Measurements from ENCODE around the gene L2HGDH. TPM values are rescaled to one million over a fixed set of nuclear protein-coding genes. Genes with fewer than 3 reads are reported as not detected.

L2HGDH gene
- 7.6 TPM for total RNA-seq (ENCODE audit: unreplicated experiment)
- long read RNA-seq, full-length matches to known transcripts = 2 of 4 reads
- long read RNA-seq, partial matches to known transcripts = 0 of 4 reads
- long read RNA-seq, other reads (novel, unspliced or antisense) = 2 of 4 reads

DNA sequence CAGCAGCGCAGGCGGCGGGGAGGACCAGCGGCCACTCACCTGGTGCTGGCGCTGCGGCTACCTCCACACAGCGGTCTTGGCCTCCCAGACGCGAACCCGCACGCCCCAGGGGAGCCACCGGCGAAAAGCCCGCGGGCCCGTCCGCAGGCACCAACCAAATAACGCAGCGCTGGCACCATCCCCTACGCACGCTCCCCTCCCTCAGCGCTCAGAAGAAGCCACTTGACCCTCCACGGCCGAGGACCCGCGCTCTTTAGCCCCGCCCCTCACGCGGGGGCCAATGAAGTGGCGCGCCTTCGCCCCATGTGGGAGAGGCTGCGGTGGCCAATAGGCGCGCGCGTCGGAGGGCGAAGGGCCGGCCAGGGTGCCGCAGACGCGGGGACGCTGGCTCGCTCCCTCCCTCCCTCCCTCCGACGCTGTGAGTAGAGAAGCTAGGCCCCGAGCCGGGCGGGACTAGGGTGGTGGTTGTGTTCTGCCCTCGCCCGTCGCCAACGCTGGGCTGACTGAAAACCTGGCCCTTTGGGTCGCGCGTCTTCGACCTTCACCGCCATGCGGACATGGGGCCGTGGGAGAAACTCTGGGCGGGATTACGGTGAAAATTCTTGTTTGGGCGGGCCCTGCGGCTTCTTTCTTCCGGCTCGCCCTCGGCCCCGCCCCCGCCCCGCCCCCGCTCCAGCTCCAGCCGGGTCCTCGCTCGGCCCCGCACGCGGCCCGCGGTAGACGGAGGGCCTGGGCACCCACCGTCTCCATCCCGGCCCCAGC, at the start of gene L2HGDH, which contains the start of gene DMAC2L:
L2HGDH (minus strand) TSS at position 258 of the 762 bp plus-strand sequence; CDS start at position 179, 79 bp downstream.
DMAC2L (plus strand) TSS at position 353 of the 762 bp plus-strand sequence. CDS start 9,164 bp downstream, outside the sequence.
- peak; percentile 93 for DNase-seq (ENCODE audit: low spot score)
- Mint-ChIP-seq H3K9me3 (ENCODE audit: unreplicated experiment) (no peaks in the 10 kb centered on the region), H3K27ac (ENCODE audit: unreplicated experiment) (peak within 1 kb of the TSS; percentile 93), H3K36me3 (ENCODE audit: low read depth, unreplicated experiment) (peaks cover 9% of the 10 kb centered on the region), H3K4me1 (ENCODE audit: unreplicated experiment) (peaks cover 17% of the 10 kb centered on the region), H3K27me3 (ENCODE audit: unreplicated experiment) (peaks cover 8% of the 10 kb centered on the region), H3K4me3 (ENCODE audit: unreplicated experiment) (peak within 1 kb of the TSS; percentile 93)
- TF ChIP-seq, protein P1, sequence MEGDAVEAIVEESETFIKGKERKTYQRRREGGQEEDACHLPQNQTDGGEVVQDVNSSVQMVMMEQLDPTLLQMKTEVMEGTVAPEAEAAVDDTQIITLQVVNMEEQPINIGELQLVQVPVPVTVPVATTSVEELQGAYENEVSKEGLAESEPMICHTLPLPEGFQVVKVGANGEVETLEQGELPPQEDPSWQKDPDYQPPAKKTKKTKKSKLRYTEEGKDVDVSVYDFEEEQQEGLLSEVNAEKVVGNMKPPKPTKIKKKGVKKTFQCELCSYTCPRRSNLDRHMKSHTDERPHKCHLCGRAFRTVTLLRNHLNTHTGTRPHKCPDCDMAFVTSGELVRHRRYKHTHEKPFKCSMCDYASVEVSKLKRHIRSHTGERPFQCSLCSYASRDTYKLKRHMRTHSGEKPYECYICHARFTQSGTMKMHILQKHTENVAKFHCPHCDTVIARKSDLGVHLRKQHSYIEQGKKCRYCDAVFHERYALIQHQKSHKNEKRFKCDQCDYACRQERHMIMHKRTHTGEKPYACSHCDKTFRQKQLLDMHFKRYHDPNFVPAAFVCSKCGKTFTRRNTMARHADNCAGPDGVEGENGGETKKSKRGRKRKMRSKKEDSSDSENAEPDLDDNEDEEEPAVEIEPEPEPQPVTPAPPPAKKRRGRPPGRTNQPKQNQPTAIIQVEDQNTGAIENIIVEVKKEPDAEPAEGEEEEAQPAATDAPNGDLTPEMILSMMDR (IDR thresholded peaks at IDR 0.05; ENCODE audit: unreplicated experiment) = peak; percentile 26

DNA sequence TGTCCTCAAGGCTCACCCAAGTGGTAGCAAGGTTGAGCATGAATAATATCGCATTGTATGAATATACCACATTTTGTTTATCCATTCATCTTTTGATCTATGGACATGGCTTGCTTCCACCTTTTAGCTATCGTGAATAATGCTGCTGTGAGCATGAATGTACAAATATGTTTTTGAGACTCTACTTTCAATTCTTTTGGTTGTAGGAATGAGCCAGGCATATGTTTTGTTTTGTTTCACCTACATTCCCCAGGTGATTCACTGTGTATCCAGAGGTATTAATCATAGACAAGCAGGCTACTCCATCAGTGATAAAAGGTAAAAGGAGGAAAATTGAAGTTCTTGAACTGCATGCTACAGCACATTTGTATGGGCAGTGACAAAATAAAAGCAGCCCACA, 48.8 kb upstream of the L2HGDH start:
- Mint-ChIP-seq H3K4me1 (ENCODE audit: unreplicated experiment) (peaks cover 15% of the 10 kb centered on the region), H3K36me3 (ENCODE audit: low read depth, unreplicated experiment) (peaks cover 14% of the 10 kb centered on the region), H3K9me3 (ENCODE audit: unreplicated experiment) (no peaks in the 10 kb centered on the region), H3K4me3 (ENCODE audit: unreplicated experiment) (no peak overlapping the region), H3K27ac (ENCODE audit: unreplicated experiment) (no peak overlapping the region), H3K27me3 (ENCODE audit: unreplicated experiment) (peaks cover 7% of the 10 kb centered on the region)
- TF ChIP-seq, protein P1 (IDR thresholded peaks at IDR 0.05; ENCODE audit: unreplicated experiment) = no peak
- no peak for DNase-seq (ENCODE audit: low spot score)

DNA sequence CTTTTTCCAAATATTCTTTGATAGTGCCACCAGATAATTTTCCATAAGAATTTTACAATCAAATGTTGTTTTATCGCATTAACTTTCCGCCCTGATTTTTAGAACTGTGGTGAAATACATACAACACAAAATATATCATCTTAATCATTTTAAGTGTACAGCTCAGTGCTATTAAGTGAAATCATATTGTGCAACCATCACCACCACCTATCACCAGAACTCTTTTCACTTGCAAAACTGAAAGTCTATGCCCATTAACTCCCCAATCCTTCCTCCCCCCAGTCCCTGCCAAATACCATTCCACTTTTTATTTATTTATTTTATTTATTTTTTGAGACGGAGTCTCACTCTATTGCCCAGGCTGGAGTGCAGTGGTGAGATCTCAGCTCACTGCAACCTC, 48.1 kb upstream of the L2HGDH start:
- Mint-ChIP-seq H3K27ac (ENCODE audit: unreplicated experiment) (no peak overlapping the region), H3K4me1 (ENCODE audit: unreplicated experiment) (peaks cover 20% of the 10 kb centered on the region)
- TF ChIP-seq, protein P1 (IDR thresholded peaks at IDR 0.05; ENCODE audit: unreplicated experiment) = no peak

DNA sequence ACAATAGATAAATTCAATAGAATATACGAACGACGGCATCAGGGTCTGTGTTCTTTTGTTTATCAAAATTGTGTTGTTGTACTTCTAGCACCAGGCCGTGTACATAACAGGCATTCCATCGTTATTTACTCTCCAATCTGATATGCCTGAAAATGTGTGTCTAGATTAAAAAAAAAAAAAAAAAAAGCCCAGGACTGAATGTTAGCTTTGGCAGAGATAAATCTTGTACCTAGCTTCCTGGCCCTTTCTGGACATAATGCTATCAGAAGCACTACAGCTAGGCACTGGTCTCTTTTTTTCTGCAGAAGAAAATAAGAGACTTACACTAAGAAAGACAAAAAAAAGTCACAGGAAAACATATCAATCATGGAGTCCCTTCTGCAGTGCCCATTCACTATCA, 47.6 kb upstream of the L2HGDH start:
- H3K4me1 Mint-ChIP-seq (ENCODE audit: unreplicated experiment) = peaks cover 20% of the 10 kb centered on the region
- TF ChIP-seq, protein P1 (IDR thresholded peaks at IDR 0.05; ENCODE audit: unreplicated experiment) = no peak
- peaks cover 7% of the 10 kb centered on the region for H3K27me3 Mint-ChIP-seq (ENCODE audit: unreplicated experiment)
- H3K27ac Mint-ChIP-seq (ENCODE audit: unreplicated experiment) = no peak overlapping the region
- no peaks in the 10 kb centered on the region for H3K9me3 Mint-ChIP-seq (ENCODE audit: unreplicated experiment)
- no peak overlapping the region for H3K4me3 Mint-ChIP-seq (ENCODE audit: unreplicated experiment)
- no peak for DNase-seq (ENCODE audit: low spot score)
- peaks cover 14% of the 10 kb centered on the region for H3K36me3 Mint-ChIP-seq (ENCODE audit: low read depth, unreplicated experiment)

More for the DNA sequence above, 48.1 kb upstream of the L2HGDH start:
- Mint-ChIP-seq H3K4me3 (ENCODE audit: unreplicated experiment) (no peak overlapping the region), H3K36me3 (ENCODE audit: low read depth, unreplicated experiment) (peaks cover 14% of the 10 kb centered on the region), H3K9me3 (ENCODE audit: unreplicated experiment) (no peaks in the 10 kb centered on the region), H3K27me3 (ENCODE audit: unreplicated experiment) (peaks cover 7% of the 10 kb centered on the region)
- DNase-seq (ENCODE audit: low spot score) = no peak

Measured in endothelial cell (in vitro differentiated cells).